H9 (cell line): ENCODE measurements around the gene RFPL2. TPM values are rescaled to one million over a fixed set of nuclear protein-coding genes. Genes with fewer than 3 reads are reported as not detected.

ENCODE experiments used
- DNase-seq: peaks from one replicate; pipeline ENCODE4 v3.0.0-alpha.2; 2017
- H2AFZ ChIP-seq: one replicate; pipeline ENCODE4 v1.6.1; 2013; ENCODE audit warnings: mild to moderate bottlenecking, low read length, control low read depth, moderate library complexity
- H2AK5ac ChIP-seq: 2 replicates; pipeline ENCODE4 v1.6.1; 2013; ENCODE audit warnings: low read length, control low read depth, mixed read lengths; ENCODE audit not compliant: insufficient read length
- H2BK120ac ChIP-seq: one replicate; pipeline ENCODE4 v1.6.1; 2013; ENCODE audit warnings: low read depth, mild to moderate bottlenecking, low read length, control low read depth, inconsistent platforms; ENCODE audit not compliant: poor library complexity, severe bottlenecking
- H2BK12ac ChIP-seq: 2 replicates; pipeline ENCODE4 v1.6.1; 2013; ENCODE audit warnings: low read length, control low read depth, mixed read lengths, low read depth; ENCODE audit not compliant: insufficient read length
- H2BK15ac ChIP-seq: 2 replicates; pipeline ENCODE4 v1.6.1; 2013; ENCODE audit warnings: low read depth, low read length, control low read depth
- H2BK20ac ChIP-seq: one replicate; pipeline ENCODE4 v1.6.1; 2013; ENCODE audit warnings: low read depth, mild to moderate bottlenecking, low read length, control low read depth, inconsistent platforms; ENCODE audit not compliant: poor library complexity, severe bottlenecking
- H2BK5ac ChIP-seq: 2 replicates; pipeline ENCODE4 v1.6.1; 2013; ENCODE audit warnings: low read length, control low read depth, mixed read lengths; ENCODE audit not compliant: insufficient read length
- H3K14ac ChIP-seq: 2 replicates; pipeline ENCODE4 v1.6.1; 2013; ENCODE audit warnings: low read length, control low read depth; ENCODE audit not compliant: insufficient read depth
- H3K18ac ChIP-seq: 2 replicates; pipeline ENCODE4 v1.6.1; 2013; ENCODE audit warnings: low read depth, mild to moderate bottlenecking, mixed read lengths, low read length, control low read depth; ENCODE audit not compliant: insufficient read length
- H3K23ac ChIP-seq: 2 replicates; pipeline ENCODE4 v1.6.1; 2013; ENCODE audit warnings: low read length, control low read depth, mixed read lengths, low read depth; ENCODE audit not compliant: insufficient read length
- H3K23me2 ChIP-seq: 2 replicates; pipeline ENCODE4 v1.6.1; 2013; ENCODE audit warnings: low read depth, mild to moderate bottlenecking, mixed read lengths, low read length, control low read depth; ENCODE audit not compliant: insufficient read length, poor library complexity, severe bottlenecking
- H3K27ac ChIP-seq: 2 replicates; pipeline ENCODE4 v1.5.1; 2013; ENCODE audit warnings: low read length, control low read depth, mixed read lengths, low read depth; ENCODE audit not compliant: insufficient read length
- H3K27me3 ChIP-seq: 2 replicates; pipeline ENCODE4 v1.6.1; 2013; ENCODE audit warnings: low read length, control low read depth, inconsistent platforms; ENCODE audit not compliant: insufficient read depth
- H3K4ac ChIP-seq: 2 replicates; pipeline ENCODE4 v1.6.1; 2013; ENCODE audit warnings: low read depth, mild to moderate bottlenecking, control low read depth, inconsistent platforms, low read length, moderate library complexity
- H3K4me1 ChIP-seq: 2 replicates; pipeline ENCODE4 v1.6.1; 2013; ENCODE audit warnings: low read length, control low read depth, inconsistent platforms; ENCODE audit not compliant: insufficient read depth
- H3K4me2 ChIP-seq: 2 replicates; pipeline ENCODE4 v1.6.1; 2013; ENCODE audit warnings: low read length, control low read depth, mixed read lengths; ENCODE audit not compliant: insufficient read length, insufficient read depth
- H3K56ac ChIP-seq: 2 replicates; pipeline ENCODE4 v1.6.1; 2013; ENCODE audit warnings: low read depth, mild to moderate bottlenecking, mixed read lengths, low read length, control low read depth; ENCODE audit not compliant: insufficient read length
- H3K79me1 ChIP-seq: 2 replicates; pipeline ENCODE4 v1.6.1; 2013; ENCODE audit warnings: low read depth, mild to moderate bottlenecking, moderate library complexity, low read length, control low read depth, inconsistent platforms; ENCODE audit not compliant: insufficient read depth, poor library complexity, severe bottlenecking
- H3K79me2 ChIP-seq: 2 replicates; pipeline ENCODE4 v1.6.1; 2013; ENCODE audit warnings: low read length, control low read depth, inconsistent platforms; ENCODE audit not compliant: insufficient read depth
- H3K9ac ChIP-seq: 2 replicates; pipeline ENCODE4 v1.6.1; 2013; ENCODE audit warnings: low read length, control low read depth, mixed read lengths; ENCODE audit not compliant: insufficient read length; ENCODE audit errors: extremely low read depth
- H3K9me3 ChIP-seq: one replicate; pipeline ENCODE4 v1.6.1; 2013; ENCODE audit warnings: low read depth, low read length, inconsistent platforms; ENCODE audit not compliant: control insufficient read depth
- H3T11ph ChIP-seq: one replicate; pipeline ENCODE4 v1.6.1; 2013; ENCODE audit warnings: mild to moderate bottlenecking, low read length, control low read depth, inconsistent platforms
- H4K20me1 ChIP-seq: one replicate; pipeline ENCODE4 v1.6.1; 2013; ENCODE audit not compliant: control insufficient read depth, insufficient read length, insufficient read depth
- H4K5ac ChIP-seq: 2 replicates; pipeline ENCODE4 v1.6.1; 2013; ENCODE audit warnings: low read depth, mild to moderate bottlenecking, mixed read lengths, low read length, control low read depth; ENCODE audit not compliant: insufficient read length
- H4K8ac ChIP-seq: replicated peaks from 2 replicates; pipeline ENCODE4 v1.6.1; 2013; ENCODE audit warnings: low read length, control low read depth, mixed read lengths, low read depth; ENCODE audit not compliant: insufficient read length
- H4K91ac ChIP-seq: 2 replicates; pipeline ENCODE4 v1.6.1; 2013; ENCODE audit warnings: low read depth, mild to moderate bottlenecking, moderate library complexity, mixed read lengths, low read length, control low read depth; ENCODE audit not compliant: insufficient read length
- H3K27ac Mint-ChIP-seq, 3 experiments: 2 replicates in 2 of 3; 3 replicates in 1 of 3; pipeline ENCODE4 v1.8.0; 2020 to 2021; ENCODE audit warnings: mixed read lengths in 3 of 3, mild to moderate bottlenecking in 1 of 3, moderate library complexity in 1 of 3
- H3K27me3 Mint-ChIP-seq: 2 replicates; pipeline ENCODE4 v1.8.0; 2021; ENCODE audit warnings: low read depth, mild to moderate bottlenecking, moderate library complexity, mixed read lengths
- H3K36me3 Mint-ChIP-seq, 3 experiments: 2 replicates in 2 of 3; 3 replicates in 1 of 3; pipeline ENCODE4 v1.8.0; 2020 to 2021; ENCODE audit warnings: low read depth in 3 of 3, mixed read lengths in 3 of 3; ENCODE audit not compliant: insufficient read depth in 1 of 3
- H3K4me1 Mint-ChIP-seq, 2 experiments: 2 replicates each; pipeline ENCODE4 v1.8.0; 2020; ENCODE audit warnings: mixed read lengths in 2 of 2
- H3K4me3 Mint-ChIP-seq, 2 experiments: 2 replicates in 1 of 2; 3 replicates in 1 of 2; pipeline ENCODE4 v1.8.0; 2020 to 2021; ENCODE audit warnings: mild to moderate bottlenecking in 2 of 2, mixed read lengths in 2 of 2, moderate library complexity in 1 of 2
- H3K9me3 Mint-ChIP-seq, 2 experiments: 2 replicates in 1 of 2; 3 replicates in 1 of 2; pipeline ENCODE4 v1.8.0; 2020; ENCODE audit warnings: mild to moderate bottlenecking in 2 of 2, mixed read lengths in 2 of 2, moderate library complexity in 1 of 2
- WGBS: extraction: QIAGEN DNeasy Blood & Tissue Kit; methylation state at CpG from one replicate; pipeline ENCODE4 v1.1.7; 2013; ENCODE audit warnings: missing lambda C conversion rate, low lambda C conversion rate, mixed read lengths; ENCODE audit not compliant: insufficient read length; ENCODE audit errors: extremely low coverage; 5-methylcytosine and 5-hydroxymethylcytosine counted together
- total RNA-seq: library from RNA; stranded (reverse); gene quantifications from 2 replicates; pipeline ENCODE4 v1.2.1, GENCODE V29; 2021
- TF ChIP-seq, protein P1 (sequence below): fragments of 200-600 bp; sonication (generic); conservative IDR thresholded peaks from 3 replicates; pipeline ENCODE4 v1.8.0; 2021; ENCODE audit warnings: antibody characterized with exemption, mild to moderate bottlenecking

The RFPL2 gene
- total RNA-seq, 1 experiment from 2014 or later, result not detected

DNA sequence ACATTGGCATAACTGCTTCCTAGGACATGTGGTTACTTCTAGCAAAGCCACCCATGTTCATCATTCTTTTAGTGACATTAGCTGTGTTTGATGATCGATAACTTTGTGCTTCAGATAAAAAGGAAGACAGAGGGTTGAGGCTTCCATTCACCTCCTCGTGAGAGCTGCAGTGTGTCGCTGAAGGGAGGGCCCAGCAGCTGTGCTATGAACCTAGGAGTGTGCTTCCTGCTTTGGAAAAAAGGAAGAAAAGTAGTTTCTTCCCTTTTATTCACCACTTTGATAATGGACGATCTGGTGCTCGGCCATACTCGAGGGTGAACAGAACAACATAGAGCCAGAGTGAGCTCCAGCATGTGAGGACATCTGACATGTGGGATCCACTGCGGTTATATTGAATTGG is 6.1 kb upstream of the RFPL2 start:
- Mint-ChIP-seq H3K27me3 (peaks cover 44% of the 10 kb centered on the region), H3K4me3 (no peak overlapping the region), H3K4me1 (peaks cover 11 to 15% of the 10 kb centered on the region in 2 experiments), H3K27ac (no peak overlapping the region), H3K9me3 (no peaks in the 10 kb centered on the region), H3K36me3 (no peaks in the 10 kb centered on the region; a peak in 1 of 7 replicates)
- H3K56ac ChIP-seq, result no peak overlapping the region
- H3T11ph ChIP-seq, result no peak overlapping the region
- no peak overlapping the region for H3K4me2 ChIP-seq
- no peak overlapping the region for H2BK15ac ChIP-seq
- H3K9me3 ChIP-seq, result no peaks in the 10 kb centered on the region
- H4K8ac ChIP-seq, result no peak overlapping the region
- H2AK5ac ChIP-seq, result no peak overlapping the region
- H3K14ac ChIP-seq, result no peak overlapping the region
- H3K79me1 ChIP-seq, result no peaks in the 10 kb centered on the region
- H3K27ac ChIP-seq, result no peak overlapping the region
- H4K5ac ChIP-seq, result no peak overlapping the region
- no peaks in the 10 kb centered on the region for H3K23me2 ChIP-seq
- H3K9ac ChIP-seq, result no peak overlapping the region
- H3K23ac ChIP-seq, result no peak overlapping the region
- H3K79me2 ChIP-seq, result no peaks in the 10 kb centered on the region
- no peaks in the 10 kb centered on the region; the same call in 1 of the 2 replicates for H3K4me1 ChIP-seq
- no peaks in the 10 kb centered on the region for H4K20me1 ChIP-seq
- no peaks in the 10 kb centered on the region; the same call in 1 of the 2 replicates for H3K27me3 ChIP-seq
- no peak overlapping the region for H2BK12ac ChIP-seq
- no peak overlapping the region for H3K4ac ChIP-seq
- H2BK120ac ChIP-seq, result no peak overlapping the region
- no peak for DNase-seq
- no peak overlapping the region for H2AFZ ChIP-seq
- no CpG with 5 or more reads among the region's 7 CpGs for WGBS
- H3K18ac ChIP-seq, result no peak overlapping the region
- no peak overlapping the region for H2BK20ac ChIP-seq
- no peak overlapping the region for H2BK5ac ChIP-seq
- H4K91ac ChIP-seq, result no peak overlapping the region
- TF ChIP-seq, protein P1, sequence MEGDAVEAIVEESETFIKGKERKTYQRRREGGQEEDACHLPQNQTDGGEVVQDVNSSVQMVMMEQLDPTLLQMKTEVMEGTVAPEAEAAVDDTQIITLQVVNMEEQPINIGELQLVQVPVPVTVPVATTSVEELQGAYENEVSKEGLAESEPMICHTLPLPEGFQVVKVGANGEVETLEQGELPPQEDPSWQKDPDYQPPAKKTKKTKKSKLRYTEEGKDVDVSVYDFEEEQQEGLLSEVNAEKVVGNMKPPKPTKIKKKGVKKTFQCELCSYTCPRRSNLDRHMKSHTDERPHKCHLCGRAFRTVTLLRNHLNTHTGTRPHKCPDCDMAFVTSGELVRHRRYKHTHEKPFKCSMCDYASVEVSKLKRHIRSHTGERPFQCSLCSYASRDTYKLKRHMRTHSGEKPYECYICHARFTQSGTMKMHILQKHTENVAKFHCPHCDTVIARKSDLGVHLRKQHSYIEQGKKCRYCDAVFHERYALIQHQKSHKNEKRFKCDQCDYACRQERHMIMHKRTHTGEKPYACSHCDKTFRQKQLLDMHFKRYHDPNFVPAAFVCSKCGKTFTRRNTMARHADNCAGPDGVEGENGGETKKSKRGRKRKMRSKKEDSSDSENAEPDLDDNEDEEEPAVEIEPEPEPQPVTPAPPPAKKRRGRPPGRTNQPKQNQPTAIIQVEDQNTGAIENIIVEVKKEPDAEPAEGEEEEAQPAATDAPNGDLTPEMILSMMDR, result no peak
